Hepatocyte (in vitro differentiated cells): ENCODE measurements around the gene UQCRQ.

Experiments
- EZH2 ChIP-seq: fragments of 200-600 bp; sonication (generic); IDR thresholded peaks from 2 replicates; pipeline ENCODE4 v1.6.1; 2016; ENCODE audit warnings: antibody characterized with exemption, mild to moderate bottlenecking, borderline replicate concordance
- EZH2phosphoT487 ChIP-seq: fragments of 200-600 bp; sonication (generic); IDR thresholded peaks from one replicate; pipeline ENCODE4 v1.6.1; 2018; ENCODE audit warnings: antibody characterized with exemption, mild to moderate bottlenecking, low read depth, moderate library complexity; ENCODE audit not compliant: unreplicated experiment, severe bottlenecking
- TF ChIP-seq, protein P1 (sequence below): fragments of 200-600 bp; sonication (generic); IDR thresholded peaks from 2 replicates; pipeline ENCODE4 v1.5.1; 2016; ENCODE audit warnings: antibody characterized with exemption, mild to moderate bottlenecking; ENCODE audit not compliant: poor library complexity

DNA sequence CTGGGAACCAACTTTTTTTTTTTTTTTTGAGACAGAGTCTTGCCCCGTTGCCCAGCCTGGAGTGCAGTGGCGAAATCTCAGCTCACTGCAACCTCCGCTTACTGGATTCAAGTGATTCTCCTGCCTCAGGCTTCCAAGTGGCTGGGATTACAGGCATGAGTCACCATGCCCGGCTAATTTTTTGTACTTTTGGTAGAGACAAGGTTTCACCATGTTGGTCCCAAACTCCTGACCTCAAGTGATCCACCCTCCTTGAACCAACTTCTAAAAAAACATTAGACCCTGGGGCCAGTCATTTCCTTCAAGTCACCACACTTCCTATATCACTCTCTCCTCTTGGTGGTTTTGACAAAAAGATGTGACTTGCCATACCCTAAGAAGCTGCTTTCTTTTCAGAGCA lies 25.1 kb upstream of the UQCRQ start:
- TF ChIP-seq, protein P1, sequence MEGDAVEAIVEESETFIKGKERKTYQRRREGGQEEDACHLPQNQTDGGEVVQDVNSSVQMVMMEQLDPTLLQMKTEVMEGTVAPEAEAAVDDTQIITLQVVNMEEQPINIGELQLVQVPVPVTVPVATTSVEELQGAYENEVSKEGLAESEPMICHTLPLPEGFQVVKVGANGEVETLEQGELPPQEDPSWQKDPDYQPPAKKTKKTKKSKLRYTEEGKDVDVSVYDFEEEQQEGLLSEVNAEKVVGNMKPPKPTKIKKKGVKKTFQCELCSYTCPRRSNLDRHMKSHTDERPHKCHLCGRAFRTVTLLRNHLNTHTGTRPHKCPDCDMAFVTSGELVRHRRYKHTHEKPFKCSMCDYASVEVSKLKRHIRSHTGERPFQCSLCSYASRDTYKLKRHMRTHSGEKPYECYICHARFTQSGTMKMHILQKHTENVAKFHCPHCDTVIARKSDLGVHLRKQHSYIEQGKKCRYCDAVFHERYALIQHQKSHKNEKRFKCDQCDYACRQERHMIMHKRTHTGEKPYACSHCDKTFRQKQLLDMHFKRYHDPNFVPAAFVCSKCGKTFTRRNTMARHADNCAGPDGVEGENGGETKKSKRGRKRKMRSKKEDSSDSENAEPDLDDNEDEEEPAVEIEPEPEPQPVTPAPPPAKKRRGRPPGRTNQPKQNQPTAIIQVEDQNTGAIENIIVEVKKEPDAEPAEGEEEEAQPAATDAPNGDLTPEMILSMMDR: no peak
- TF ChIP-seq EZH2: no peak
- no peak for TF ChIP-seq EZH2phosphoT487
